ENCODE results near the gene GALNT2. TPM values are rescaled to one million over a fixed set of nuclear protein-coding genes. Genes with fewer than 3 reads are reported as not detected.

The GALNT2 gene
- total RNA-seq, 3 donors from 2014 or later: 83.9 to 101 (median 89.1) TPM

DNA sequence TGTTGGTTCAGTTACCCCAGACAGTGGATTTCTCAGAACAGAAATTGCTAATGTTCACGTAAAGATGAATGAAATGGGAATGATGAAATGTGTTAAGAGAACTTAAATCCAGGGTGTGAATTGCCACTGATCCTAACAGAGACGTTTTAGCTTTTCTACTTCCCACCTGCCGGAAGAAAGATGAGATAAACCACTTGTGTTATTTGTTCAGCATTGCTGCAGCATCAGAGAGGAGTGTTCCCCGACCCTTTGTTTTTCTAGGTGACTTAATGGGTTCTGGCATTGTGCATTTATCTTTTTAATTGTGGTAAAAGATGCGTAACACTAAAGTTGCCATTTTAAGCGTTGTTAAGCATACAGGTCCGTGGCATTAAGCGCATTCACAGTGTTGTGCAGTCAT lies 122.3 kb downstream of the GALNT2 start:
- peaks cover 27% of the 10 kb centered on the region for H3K36me3 Mint-ChIP-seq (ENCODE audit: insufficient read depth)
- H3K4me3 Mint-ChIP-seq: no peak overlapping the region
- H3K27me3 Mint-ChIP-seq (ENCODE audit: low read depth): no peaks in the 10 kb centered on the region
- peaks cover 44% of the 10 kb centered on the region for H3K4me1 Mint-ChIP-seq (ENCODE audit: low read depth)
- DNase-seq (no peak), ATAC-seq (no peak)
- H3K9me3 Mint-ChIP-seq: no peaks in the 10 kb centered on the region

DNA sequence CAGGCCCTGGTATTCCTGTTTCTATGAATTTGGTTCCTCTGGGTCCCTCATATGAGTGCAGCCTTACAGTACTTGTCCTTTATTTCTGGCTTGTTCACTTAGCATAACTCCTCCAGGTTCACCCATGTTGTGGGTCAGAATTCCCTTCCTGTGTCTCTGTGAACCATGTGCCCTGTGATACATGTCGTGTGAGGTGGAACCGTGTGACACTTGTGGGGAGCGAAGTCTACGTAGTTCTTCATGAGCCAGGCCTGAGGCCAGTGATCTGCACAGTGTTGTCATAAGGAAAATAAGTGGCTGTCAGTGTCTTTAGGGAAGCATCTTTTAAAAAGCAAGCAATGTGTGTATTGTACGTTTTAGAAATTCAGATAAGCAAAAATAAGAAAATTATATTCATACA lies 122.8 kb downstream of the GALNT2 start:
- Mint-ChIP-seq H3K36me3 (ENCODE audit: insufficient read depth) (peaks cover 22% of the 10 kb centered on the region), H3K4me3 (no peak overlapping the region), H3K9me3 (no peaks in the 10 kb centered on the region), H3K4me1 (ENCODE audit: low read depth) (peaks cover 40% of the 10 kb centered on the region), H3K27me3 (ENCODE audit: low read depth) (no peaks in the 10 kb centered on the region)
- DNase-seq (no peak), ATAC-seq (no peak)

- Mint-ChIP-seq H3K9me3 (no peaks in the 10 kb centered on the region), H3K27me3 (ENCODE audit: low read depth) (no peaks in the 10 kb centered on the region), H3K36me3 (ENCODE audit: insufficient read depth) (peaks cover 17% of the 10 kb centered on the region), H3K4me1 (ENCODE audit: low read depth) (peaks cover 27% of the 10 kb centered on the region), H3K4me3 (no peak overlapping the region)
- ATAC-seq (no peak), DNase-seq (no peak)
Measured at GRCh38 chr1:230191079-230191804, 124.2 kb downstream of the GALNT2 start.

DNA sequence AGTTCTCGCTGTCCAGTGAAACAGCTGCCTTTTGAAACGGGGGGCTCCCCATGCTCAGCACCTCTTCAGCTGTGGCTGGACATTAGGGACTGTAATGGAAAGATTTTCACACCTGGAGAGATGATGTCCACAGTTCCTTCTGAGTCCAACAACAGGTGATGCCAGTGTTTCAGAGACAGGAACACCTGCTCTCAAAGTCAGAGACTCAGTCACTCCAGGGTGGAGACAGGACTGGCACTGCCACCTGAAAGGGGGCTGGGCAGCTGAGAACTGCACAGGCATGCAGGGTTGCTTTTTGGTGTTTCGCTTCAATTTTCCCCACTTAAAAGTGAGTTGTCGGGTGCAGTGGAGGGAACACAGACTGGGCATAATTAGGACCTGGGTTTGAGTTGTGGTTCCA lies 124.8 kb downstream of the GALNT2 start:
- ATAC-seq (no peak), DNase-seq (no peak)
- H3K9me3 Mint-ChIP-seq: no peaks in the 10 kb centered on the region
- H3K4me3 Mint-ChIP-seq: no peak overlapping the region
- peaks cover 14% of the 10 kb centered on the region for H3K36me3 Mint-ChIP-seq (ENCODE audit: insufficient read depth)
- H3K4me1 Mint-ChIP-seq (ENCODE audit: low read depth): peaks cover 23% of the 10 kb centered on the region
- no peaks in the 10 kb centered on the region for H3K27me3 Mint-ChIP-seq (ENCODE audit: low read depth)

- no peaks in the 10 kb centered on the region for H3K9me3 Mint-ChIP-seq
- no peak for ATAC-seq
Measured at GRCh38 chr1:230194525-230194924, 127.5 kb downstream of the GALNT2 start.

GRCh38 chr1:230195199-230195598 lies 128.2 kb downstream of the GALNT2 start:
- H3K4me3 Mint-ChIP-seq: no peak overlapping the region
- peaks cover 6% of the 10 kb centered on the region for H3K4me1 Mint-ChIP-seq (ENCODE audit: low read depth)
- H3K36me3 Mint-ChIP-seq (ENCODE audit: insufficient read depth): peaks cover 13% of the 10 kb centered on the region
- no peaks in the 10 kb centered on the region for H3K9me3 Mint-ChIP-seq
- ATAC-seq (no peak), DNase-seq (no peak)
- H3K27me3 Mint-ChIP-seq (ENCODE audit: low read depth): no peaks in the 10 kb centered on the region

More at GRCh38 chr1:230194525-230194924, 127.5 kb downstream of the GALNT2 start:
- H3K4me3 Mint-ChIP-seq: no peak overlapping the region
- no peak for DNase-seq
- peaks cover 12% of the 10 kb centered on the region for H3K36me3 Mint-ChIP-seq (ENCODE audit: insufficient read depth)
- peaks cover 6% of the 10 kb centered on the region for H3K4me1 Mint-ChIP-seq (ENCODE audit: low read depth)
- no peaks in the 10 kb centered on the region for H3K27me3 Mint-ChIP-seq (ENCODE audit: low read depth)

DNA sequence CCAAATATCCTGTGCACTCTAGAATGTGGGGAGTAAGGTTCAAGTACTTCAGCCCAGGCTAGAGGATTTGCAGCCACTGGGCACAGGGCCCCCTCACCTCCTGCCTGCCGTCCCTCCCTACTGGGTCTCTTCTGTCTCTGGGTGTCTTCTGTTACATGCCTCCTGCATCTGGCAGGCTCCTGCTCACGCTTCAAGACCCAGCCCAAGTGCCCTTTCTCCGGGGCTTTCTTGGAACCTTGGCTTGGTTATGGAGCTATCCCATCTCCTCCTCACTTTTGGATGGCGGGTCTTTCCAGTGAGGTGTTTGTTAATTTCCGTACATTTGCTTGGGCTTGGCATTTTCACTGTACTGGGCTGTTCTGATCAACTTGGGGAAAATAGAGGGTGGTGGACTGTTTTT lies 129.0 kb downstream of the GALNT2 start:
- Mint-ChIP-seq H3K4me1 (ENCODE audit: low read depth) (peaks cover 5% of the 10 kb centered on the region), H3K4me3 (no peak overlapping the region), H3K27me3 (ENCODE audit: low read depth) (no peaks in the 10 kb centered on the region), H3K36me3 (ENCODE audit: insufficient read depth) (peaks cover 15% of the 10 kb centered on the region), H3K9me3 (no peaks in the 10 kb centered on the region)
- ATAC-seq (no peak), DNase-seq (no peak)

DNA sequence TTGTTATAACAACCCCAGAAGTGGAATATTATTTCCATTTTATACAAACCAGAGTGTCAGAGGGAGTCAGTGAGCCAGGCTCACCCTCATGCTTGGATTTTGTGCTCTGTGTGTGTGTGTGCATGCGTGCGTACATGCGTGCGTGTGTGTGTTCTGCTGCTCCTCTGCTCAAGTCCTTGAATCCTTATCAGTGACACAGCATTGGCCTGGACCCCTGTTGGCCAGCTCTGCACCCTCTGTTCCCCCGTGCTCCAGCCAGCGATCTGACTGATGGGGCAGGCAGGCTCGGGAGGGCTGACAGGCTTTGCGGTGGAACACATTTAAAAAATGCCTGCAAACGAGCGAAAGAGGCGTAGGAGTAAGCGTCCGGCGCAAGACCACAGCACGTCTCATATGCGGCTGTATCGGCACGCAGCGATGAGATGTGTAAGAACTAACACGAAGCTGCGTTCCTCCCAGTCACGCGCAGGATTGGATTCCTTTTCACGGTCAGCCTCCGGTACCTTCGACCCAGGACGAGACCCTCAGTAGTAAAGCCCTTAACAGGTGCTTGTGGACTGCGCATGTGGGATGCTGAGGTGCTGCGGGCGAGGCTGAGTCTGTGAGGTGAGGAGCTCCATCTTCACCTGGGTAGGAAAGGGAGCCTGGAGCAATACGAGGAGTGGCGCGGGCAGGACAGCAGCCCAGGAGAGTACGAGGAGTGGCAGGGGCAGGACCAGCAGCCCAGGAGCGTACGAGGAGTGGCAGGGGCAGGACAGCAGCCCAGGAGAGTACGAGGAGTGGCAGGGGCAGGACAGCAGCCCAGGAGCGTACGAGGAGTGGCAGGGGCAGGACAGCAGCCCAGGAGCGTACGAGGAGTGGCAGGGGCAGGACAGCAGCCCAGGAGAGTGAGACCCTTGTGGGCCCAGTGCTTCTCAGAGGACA lies 130.9 kb downstream of the GALNT2 start:
- Mint-ChIP-seq H3K27me3 (ENCODE audit: low read depth) (no peaks in the 10 kb centered on the region), H3K9me3 (no peaks in the 10 kb centered on the region), H3K36me3 (ENCODE audit: insufficient read depth) (peaks cover 16% of the 10 kb centered on the region), H3K4me1 (ENCODE audit: low read depth) (peaks cover 4% of the 10 kb centered on the region), H3K4me3 (no peak overlapping the region)
- ATAC-seq (no peak), DNase-seq (no peak)

DNA sequence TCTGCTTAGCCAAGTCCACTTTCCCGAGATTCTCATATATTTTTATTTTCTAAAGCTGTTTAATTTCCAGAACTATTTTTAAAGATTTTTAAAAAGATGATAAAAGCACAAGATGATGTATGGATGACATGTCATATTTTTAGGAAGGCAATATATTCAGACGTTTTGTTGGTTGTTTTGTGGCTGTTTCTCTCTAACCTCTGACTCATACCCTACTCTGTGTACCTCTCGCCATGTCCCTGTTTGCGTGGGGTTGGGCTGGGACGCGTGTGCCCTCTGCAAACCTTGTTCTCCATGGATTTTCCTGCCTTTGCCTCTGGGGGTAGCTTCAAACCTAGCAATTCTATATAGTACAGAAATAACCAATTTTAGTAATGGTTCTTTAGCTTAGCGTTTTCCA lies 132.0 kb downstream of the GALNT2 start:
- ATAC-seq (no peak), DNase-seq (no peak)
- no peaks in the 10 kb centered on the region for H3K27me3 Mint-ChIP-seq (ENCODE audit: low read depth)
- H3K9me3 Mint-ChIP-seq: no peaks in the 10 kb centered on the region
- peaks cover 19% of the 10 kb centered on the region for H3K36me3 Mint-ChIP-seq (ENCODE audit: insufficient read depth)
- no peak overlapping the region for H3K4me3 Mint-ChIP-seq
- peaks cover 4% of the 10 kb centered on the region for H3K4me1 Mint-ChIP-seq (ENCODE audit: low read depth)

GRCh38 chr1:230199554-230199953 lies 132.5 kb downstream of the GALNT2 start:
- Mint-ChIP-seq H3K27me3 (ENCODE audit: low read depth) (no peaks in the 10 kb centered on the region), H3K4me1 (ENCODE audit: low read depth) (peaks cover 4% of the 10 kb centered on the region), H3K36me3 (ENCODE audit: insufficient read depth) (peaks cover 22% of the 10 kb centered on the region), H3K4me3 (no peak overlapping the region), H3K9me3 (no peaks in the 10 kb centered on the region)
- DNase-seq (no peak), ATAC-seq (no peak)

DNA sequence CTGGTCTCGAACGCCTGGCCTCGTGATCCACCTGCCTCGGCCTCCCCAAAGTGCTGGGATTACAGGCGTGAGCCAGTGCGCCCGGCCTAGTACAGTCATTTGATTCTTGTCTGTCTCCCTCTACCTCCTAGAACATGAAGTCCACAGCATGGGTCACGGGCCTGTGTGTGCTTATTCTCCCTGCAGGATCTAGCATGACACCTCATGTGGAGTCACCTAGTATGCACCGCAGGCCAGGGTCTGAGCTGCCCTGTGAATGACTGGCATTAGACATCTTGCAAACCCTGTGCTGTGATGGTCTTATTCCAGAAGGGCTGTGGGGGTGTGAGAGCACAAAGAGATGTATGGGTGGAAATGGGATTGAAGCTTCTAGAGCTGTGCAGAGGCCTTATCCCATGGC lies 133.2 kb downstream of the GALNT2 start:
- H3K4me3 Mint-ChIP-seq: no peak overlapping the region
- H3K36me3 Mint-ChIP-seq (ENCODE audit: insufficient read depth): peaks cover 26% of the 10 kb centered on the region
- no peak for DNase-seq
- no peaks in the 10 kb centered on the region for H3K9me3 Mint-ChIP-seq
- ATAC-seq: no peak
- peaks cover 2% of the 10 kb centered on the region for H3K4me1 Mint-ChIP-seq (ENCODE audit: low read depth)
- no peaks in the 10 kb centered on the region for H3K27me3 Mint-ChIP-seq (ENCODE audit: low read depth)

GRCh38 chr1:230201445-230201844 lies 134.4 kb downstream of the GALNT2 start:
- no peak for DNase-seq

DNA sequence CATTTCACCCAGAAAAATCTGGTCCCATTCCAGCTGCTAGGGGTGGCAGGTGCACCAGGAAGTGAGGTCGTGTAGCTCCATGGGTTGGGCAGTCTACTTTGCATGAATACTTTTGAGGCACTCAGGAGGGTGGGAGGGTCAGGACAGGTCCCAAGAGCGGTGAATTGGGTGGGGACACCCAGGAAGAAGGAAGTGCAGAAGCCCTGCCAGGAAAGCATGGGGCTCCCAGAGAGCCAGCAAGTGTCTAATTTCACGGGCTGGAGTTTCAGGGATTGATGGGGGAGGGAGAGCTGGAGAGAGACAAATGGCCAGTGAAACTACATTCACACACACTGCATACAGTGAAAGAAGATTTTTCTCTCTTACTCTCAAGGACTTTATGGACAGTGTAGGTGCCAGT lies 137.8 kb downstream of the GALNT2 start:
- H3K27me3 Mint-ChIP-seq (ENCODE audit: low read depth): no peaks in the 10 kb centered on the region

More at GRCh38 chr1:230201445-230201844, 134.4 kb downstream of the GALNT2 start:
- Mint-ChIP-seq H3K36me3 (ENCODE audit: insufficient read depth) (peaks cover 30% of the 10 kb centered on the region), H3K27me3 (ENCODE audit: low read depth) (no peaks in the 10 kb centered on the region), H3K4me3 (no peak overlapping the region), H3K4me1 (ENCODE audit: low read depth) (peaks cover 2% of the 10 kb centered on the region), H3K9me3 (no peaks in the 10 kb centered on the region)
- ATAC-seq: no peak

GRCh38 chr1:230205719-230206198 lies 138.7 kb downstream of the GALNT2 start:
- no peaks in the 10 kb centered on the region for H3K9me3 Mint-ChIP-seq

More for the DNA sequence above, 137.8 kb downstream of the GALNT2 start:
- H3K4me1 Mint-ChIP-seq (ENCODE audit: low read depth): peaks cover 20% of the 10 kb centered on the region
- ATAC-seq: no peak
- no peaks in the 10 kb centered on the region for H3K9me3 Mint-ChIP-seq
- no peak for DNase-seq
- peaks cover 36% of the 10 kb centered on the region for H3K36me3 Mint-ChIP-seq (ENCODE audit: insufficient read depth)
- H3K4me3 Mint-ChIP-seq: no peak overlapping the region

More at GRCh38 chr1:230205719-230206198, 138.7 kb downstream of the GALNT2 start:
- DNase-seq (no peak), ATAC-seq (no peak)
- Mint-ChIP-seq H3K4me1 (ENCODE audit: low read depth) (peaks cover 29% of the 10 kb centered on the region), H3K27me3 (ENCODE audit: low read depth) (no peaks in the 10 kb centered on the region), H3K36me3 (ENCODE audit: insufficient read depth) (peaks cover 37% of the 10 kb centered on the region), H3K4me3 (no peak overlapping the region)

All from activated T-cell treated with anti-CD3 and anti-CD28 coated beads, Interleukin-2, amount 50 U/mL, for 4 hours (primary cell).